Mucosa of rectum (tissue), 2 donors: ENCODE results near the gene CLASP1.
"Not testable (repeated sequence)": the region's sequence is repeated elsewhere in the genome, so short reads cannot be mapped to it uniquely, and the experiment has no call there.

Experiments
- H3K27ac ChIP-seq, 2 donors: one replicate each; pipeline ENCODE4 v1.7.0; 2013; ENCODE audit warnings: inconsistent platforms in 2 of 2, low read depth in 2 of 2, low read length in 2 of 2
- H3K27me3 ChIP-seq, 2 donors: one replicate each; pipeline ENCODE4 v1.7.0; 2013; ENCODE audit warnings: low read length in 2 of 2; ENCODE audit not compliant: control insufficient read depth in 2 of 2, insufficient read depth in 2 of 2
- H3K36me3 ChIP-seq, 2 donors: one replicate each; pipeline ENCODE4 v1.7.0; 2013; ENCODE audit warnings: low read length in 2 of 2; ENCODE audit not compliant: control insufficient read depth in 2 of 2, insufficient read depth in 2 of 2
- H3K4me1 ChIP-seq, 2 donors: one replicate each; pipeline ENCODE4 v1.7.0; 2013; ENCODE audit warnings: low read length in 2 of 2, mild to moderate bottlenecking in 1 of 2; ENCODE audit not compliant: control insufficient read depth in 2 of 2, insufficient read depth in 2 of 2
- H3K4me3 ChIP-seq, 2 donors: one replicate each; pipeline ENCODE4 v1.7.0; 2013; ENCODE audit warnings: low read length in 2 of 2
- H3K9ac ChIP-seq, 2 donors: one replicate each; pipeline ENCODE4 v1.7.0; 2013; ENCODE audit warnings: low read length in 2 of 2, low read depth in 1 of 2, mild to moderate bottlenecking in 1 of 2
- H3K9me3 ChIP-seq, 2 donors: one replicate each; pipeline ENCODE4 v1.7.0; 2013; ENCODE audit warnings: low read length in 2 of 2; ENCODE audit not compliant: control insufficient read depth in 2 of 2
- donor health status: healthy.
- donor health status: Normal muscosa, but diverticular disease.

CLASP1 gene

GRCh38 chr2:121468936-121469335, 180.3 kb downstream of the CLASP1 start:
- Histone ChIP-seq H3K4me1 (no peaks in the 10 kb centered on the region), H3K4me3 (no peak overlapping the region), H3K9ac (no peak overlapping the region), H3K9me3 (no peaks in the 10 kb centered on the region), H3K27me3 (no peaks in the 10 kb centered on the region), H3K36me3 (peaks cover 21 to 28% of the 10 kb centered on the region in 2 donors), H3K27ac (no peak overlapping the region)

GRCh38 chr2:121459291-121459690, 190.0 kb downstream of the CLASP1 start:
- H3K4me1 ChIP-seq, result no peaks in the 10 kb centered on the region
- no peaks in the 10 kb centered on the region for H3K9me3 ChIP-seq
- H3K36me3 ChIP-seq, result peaks cover 30% of the 10 kb centered on the region in 2 donors
- H3K27ac ChIP-seq, result no peak overlapping the region
- H3K27me3 ChIP-seq, result no peaks in the 10 kb centered on the region
- H3K9ac ChIP-seq, result no peak overlapping the region
- H3K4me3 ChIP-seq, result no peak overlapping the region

GRCh38 chr2:121456325-121456724, 192.9 kb downstream of the CLASP1 start:
- Histone ChIP-seq H3K9ac (no peak overlapping the region), H3K9me3 (no peaks in the 10 kb centered on the region), H3K4me1 (no peaks in the 10 kb centered on the region), H3K4me3 (no peak overlapping the region), H3K27ac (no peak overlapping the region), H3K36me3 (peaks cover 26 to 28% of the 10 kb centered on the region in 2 donors), H3K27me3 (no peaks in the 10 kb centered on the region)

GRCh38 chr2:121455446-121455845, 193.8 kb downstream of the CLASP1 start:
- no peaks in the 10 kb centered on the region for H3K9me3 ChIP-seq
- H3K27ac ChIP-seq, result no peak overlapping the region
- H3K9ac ChIP-seq, result no peak overlapping the region
- H3K27me3 ChIP-seq, result no peaks in the 10 kb centered on the region
- no peaks in the 10 kb centered on the region for H3K4me1 ChIP-seq
- H3K36me3 ChIP-seq, result peaks cover 30 to 33% of the 10 kb centered on the region in 2 donors
- no peak overlapping the region for H3K4me3 ChIP-seq

- peaks cover 32 to 38% of the 10 kb centered on the region in 2 donors for H3K36me3 ChIP-seq
Observed at GRCh38 chr2:121454549-121455090, 194.6 kb downstream of the CLASP1 start.

GRCh38 chr2:121451398-121451797, 197.9 kb downstream of the CLASP1 start:
- H3K4me3 ChIP-seq, result no peak overlapping the region
- H3K36me3 ChIP-seq, result peaks cover 51 to 55% of the 10 kb centered on the region in 2 donors
- no peak overlapping the region for H3K27ac ChIP-seq
- H3K4me1 ChIP-seq, result no peaks in the 10 kb centered on the region
- no peak overlapping the region for H3K9ac ChIP-seq
- no peaks in the 10 kb centered on the region for H3K27me3 ChIP-seq
- H3K9me3 ChIP-seq, result no peaks in the 10 kb centered on the region

More at GRCh38 chr2:121454549-121455090, 194.6 kb downstream of the CLASP1 start:
- no peaks in the 10 kb centered on the region for H3K4me1 ChIP-seq
- H3K9ac ChIP-seq, result no peak overlapping the region
- H3K27ac ChIP-seq, result no peak overlapping the region
- H3K27me3 ChIP-seq, result no peaks in the 10 kb centered on the region
- no peaks in the 10 kb centered on the region for H3K9me3 ChIP-seq
- H3K4me3 ChIP-seq, result no peak overlapping the region

GRCh38 chr2:121450301-121450700, 199.0 kb downstream of the CLASP1 start:
- Histone ChIP-seq H3K9ac (no peak overlapping the region), H3K4me3 (no peak overlapping the region), H3K27ac (no peak overlapping the region), H3K36me3 (peaks cover 55 to 61% of the 10 kb centered on the region in 2 donors), H3K9me3 (no peaks in the 10 kb centered on the region), H3K27me3 (no peaks in the 10 kb centered on the region), H3K4me1 (no peaks in the 10 kb centered on the region)

- Histone ChIP-seq H3K9me3 (no peaks in the 10 kb centered on the region), H3K27ac (no peak overlapping the region), H3K9ac (no peak overlapping the region), H3K36me3 (peaks cover 58 to 72% of the 10 kb centered on the region in 2 donors), H3K4me3 (no peak overlapping the region), H3K27me3 (no peaks in the 10 kb centered on the region), H3K4me1 (no peaks in the 10 kb centered on the region)
Observed at GRCh38 chr2:121446647-121447241, 202.5 kb downstream of the CLASP1 start.

GRCh38 chr2:121442889-121443288, 206.4 kb downstream of the CLASP1 start:
- H3K27me3 ChIP-seq, result no peaks in the 10 kb centered on the region
- H3K9me3 ChIP-seq, result no peaks in the 10 kb centered on the region
- no peaks in the 10 kb centered on the region for H3K4me1 ChIP-seq
- H3K9ac ChIP-seq, result no peak overlapping the region
- peaks cover 34 to 53% of the 10 kb centered on the region in 2 donors for H3K36me3 ChIP-seq
- H3K4me3 ChIP-seq, result no peak overlapping the region
- H3K27ac ChIP-seq, result no peak overlapping the region

- not testable (repeated sequence) for H3K9ac ChIP-seq, H3K9me3 ChIP-seq, H3K4me1 ChIP-seq, H3K4me3 ChIP-seq, H3K27me3 ChIP-seq, H3K27ac ChIP-seq
- peaks cover 7 to 13% of the 10 kb centered on the region in 2 donors for H3K36me3 ChIP-seq
Observed at GRCh38 chr2:121438290-121438689, 211.0 kb downstream of the CLASP1 start.
